ENCODE measurements around the gene WASHC2C. TPM values are rescaled to one million over a fixed set of nuclear protein-coding genes. Genes with fewer than 3 reads are reported as not detected.

WASHC2C gene
- total RNA-seq, 4 donors from 2014 or later = 24.1 to 46.8 (median 31.0) TPM

Small RNA genes within 50 kb of the gene (small RNA-seq; reads per million reads assigned to genes)
- gene AC012044.1 = not detected

Other genes starting within 250 kb of the WASHC2C start
- 10 to 100 TPM in 3 of 4 donors, 1 to 10 TPM in 1; 8.8 to 14.0 (median 12.9) TPM for gene ZFAND4, start 54.5 kb upstream of the WASHC2C start, total RNA-seq
- gene AGAP4, start 120.2 kb downstream of the WASHC2C start, total RNA-seq = 10 to 100 TPM in 3 of 4 donors, 1 to 10 TPM in 1; 8.9 to 27.0 (median 16.6) TPM
- 10 to 100 TPM; 42.1 to 89.0 (median 68.6) TPM for gene TIMM23, start 245.2 kb downstream of the WASHC2C start, total RNA-seq

Measured in omental fat pad (tissue), 4 donors.